Prostate gland (tissue), 2 donors: Measurements from ENCODE around the gene SBF2.

Experiments used
- POLR2A ChIP-seq: fragments of 450-650 bp; IDR thresholded peaks from one replicate; pipeline ENCODE4 v1.6.1; 2016; ENCODE audit warnings: antibody characterized with exemption, mild to moderate bottlenecking
- TF ChIP-seq, protein P1 (sequence below), 4 experiments: fragments of 200-600 bp in 2 of 4; fragments of 450-650 bp in 2 of 4; sonication (generic) in 2 of 4; IDR thresholded peaks; 1 replicate in 3 of 4; 2 replicates in 1 of 4; pipeline ENCODE4 v1.5.1; 2016 to 2019; ENCODE audit warnings: antibody characterized with exemption in 4 of 4, mild to moderate bottlenecking in 2 of 4, moderate library complexity in 2 of 4

DNA sequence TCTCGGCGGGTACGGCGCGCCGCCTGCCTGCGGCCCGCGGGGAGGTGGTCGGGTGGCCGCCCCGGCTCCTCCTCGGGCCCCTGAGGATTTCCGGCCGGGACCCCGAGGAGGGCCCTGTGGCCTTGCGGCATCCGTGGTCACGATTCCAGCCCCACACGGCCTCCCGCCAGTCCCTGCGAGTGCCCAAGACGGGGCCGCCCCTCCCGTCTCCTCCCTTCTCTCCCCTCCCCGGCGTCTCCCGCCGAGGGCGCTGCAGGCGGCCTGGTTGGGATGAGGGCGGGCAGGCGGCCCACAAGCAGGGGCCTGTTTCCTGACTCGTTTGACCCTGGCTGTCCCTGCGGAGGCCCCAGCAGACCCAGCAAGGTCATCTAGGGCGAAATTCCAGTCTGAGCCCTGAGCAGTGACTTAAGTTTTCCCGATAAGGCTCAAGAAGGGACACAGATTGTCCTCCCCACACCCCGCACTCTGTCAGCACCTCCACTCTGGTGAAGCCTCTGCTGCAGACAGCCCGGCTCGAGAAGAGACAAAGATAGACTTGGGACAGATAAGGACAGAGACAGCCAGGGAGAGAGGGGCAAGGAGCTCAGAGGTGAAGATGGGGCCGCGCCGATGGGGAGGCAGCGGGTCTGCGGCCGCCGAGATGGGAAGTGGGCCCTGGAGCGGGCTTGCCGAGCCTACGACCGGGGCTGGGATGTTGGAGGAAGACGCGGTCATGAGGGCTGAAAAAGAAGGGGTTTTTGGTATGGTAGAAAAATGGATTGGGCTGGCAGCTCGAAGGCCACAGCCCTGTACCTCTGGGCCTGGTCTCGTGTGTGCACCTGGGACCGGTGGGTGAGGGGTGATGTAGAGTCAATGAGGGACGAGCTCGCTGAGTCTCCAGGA is 535.1 kb downstream of the SBF2 start:
- TF ChIP-seq, protein P1, sequence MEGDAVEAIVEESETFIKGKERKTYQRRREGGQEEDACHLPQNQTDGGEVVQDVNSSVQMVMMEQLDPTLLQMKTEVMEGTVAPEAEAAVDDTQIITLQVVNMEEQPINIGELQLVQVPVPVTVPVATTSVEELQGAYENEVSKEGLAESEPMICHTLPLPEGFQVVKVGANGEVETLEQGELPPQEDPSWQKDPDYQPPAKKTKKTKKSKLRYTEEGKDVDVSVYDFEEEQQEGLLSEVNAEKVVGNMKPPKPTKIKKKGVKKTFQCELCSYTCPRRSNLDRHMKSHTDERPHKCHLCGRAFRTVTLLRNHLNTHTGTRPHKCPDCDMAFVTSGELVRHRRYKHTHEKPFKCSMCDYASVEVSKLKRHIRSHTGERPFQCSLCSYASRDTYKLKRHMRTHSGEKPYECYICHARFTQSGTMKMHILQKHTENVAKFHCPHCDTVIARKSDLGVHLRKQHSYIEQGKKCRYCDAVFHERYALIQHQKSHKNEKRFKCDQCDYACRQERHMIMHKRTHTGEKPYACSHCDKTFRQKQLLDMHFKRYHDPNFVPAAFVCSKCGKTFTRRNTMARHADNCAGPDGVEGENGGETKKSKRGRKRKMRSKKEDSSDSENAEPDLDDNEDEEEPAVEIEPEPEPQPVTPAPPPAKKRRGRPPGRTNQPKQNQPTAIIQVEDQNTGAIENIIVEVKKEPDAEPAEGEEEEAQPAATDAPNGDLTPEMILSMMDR (IDR thresholded peaks at IDR 0.05): peak in 3 of 4 experiments; percentile 15 to 64 (median 52)
- TF ChIP-seq POLR2A: peak; percentile 32
